VCaP (cell line): ENCODE results near the gene PASK.

Experiments
- H3K27ac ChIP-seq: fragments of 450-650 bp; 2 replicates; pipeline ENCODE4 v1.5.1; 2017
- CTCF ChIP-seq: fragments of 450-650 bp; conservative IDR thresholded peaks from 2 replicates; pipeline ENCODE4 v1.5.1; 2017; ENCODE audit warnings: mild to moderate bottlenecking, moderate library complexity

The PASK gene

GRCh38 chr2:241096979-241097378, 52.3 kb downstream of the PASK start:
- TF ChIP-seq CTCF, result no peak
- peak overlapping the region; percentile 99 for H3K27ac ChIP-seq

GRCh38 chr2:241095594-241096290, 53.5 kb downstream of the PASK start:
- TF ChIP-seq CTCF, result no peak

GRCh38 chr2:241094924-241095420, 54.3 kb downstream of the PASK start:
- TF ChIP-seq CTCF, result no peak
- H3K27ac ChIP-seq, result peak overlapping the region; percentile 99

More at GRCh38 chr2:241095594-241096290, 53.5 kb downstream of the PASK start:
- H3K27ac ChIP-seq, result peak overlapping the region; percentile 99

GRCh38 chr2:241094172-241094571, 55.1 kb downstream of the PASK start:
- H3K27ac ChIP-seq, result peak overlapping the region; percentile 99
- no peak for TF ChIP-seq CTCF

- peak overlapping the region; percentile 99 for H3K27ac ChIP-seq
Observed at GRCh38 chr2:241093133-241093781, 56.0 kb downstream of the PASK start.

GRCh38 chr2:241092677-241093076, 56.6 kb downstream of the PASK start:
- peak overlapping the region; percentile 99 for H3K27ac ChIP-seq

GRCh38 chr2:241091734-241092445, 57.4 kb downstream of the PASK start:
- peak overlapping the region; percentile 99 for H3K27ac ChIP-seq
- no peak for TF ChIP-seq CTCF

More at GRCh38 chr2:241092677-241093076, 56.6 kb downstream of the PASK start:
- TF ChIP-seq CTCF, result no peak
